WTC11 (cell line): ENCODE data around the gene LRRC2. TPM values are rescaled to one million over a fixed set of nuclear protein-coding genes. Genes with fewer than 3 reads are reported as not detected.

Experiments
- ATAC-seq: fragments of 200-7000 bp; cut with Tn5 transposase; 2 replicates; pipeline ENCODE4 v1.10.0; 2021; ENCODE audit warnings: mild to moderate bottlenecking, moderate library complexity
- CTCF ChIA-PET: fragments of 300-600 bp; sonication (Branson Sonifier 250); formaldehyde crosslinking; loops from one replicate; lab custom pipeline; 2021; ENCODE audit warnings: antibody characterized with exemption; lab: Charles Lee
- POLR2A ChIA-PET: fragments of 350-600 bp; sonication (Branson Sonifier 250); formaldehyde crosslinking; loops from one replicate; lab custom pipeline; 2021; ENCODE audit warnings: antibody characterized with exemption; lab: Charles Lee
- DNase-seq: peaks from one replicate; pipeline ENCODE4 v3.0.0; 2021; ENCODE audit warnings: low spot score
- H3K27ac Mint-ChIP-seq: 2 replicates; pipeline ENCODE4 v1.8.0; 2021; ENCODE audit warnings: mixed read lengths
- H3K27me3 Mint-ChIP-seq: 2 replicates; pipeline ENCODE4 v1.8.0; 2021; ENCODE audit warnings: low read depth, mild to moderate bottlenecking, moderate library complexity, mixed read lengths
- H3K36me3 Mint-ChIP-seq: 2 replicates; pipeline ENCODE4 v1.8.0; 2021; ENCODE audit warnings: mixed read lengths
- H3K4me1 Mint-ChIP-seq: 2 replicates; pipeline ENCODE4 v1.8.0; 2022; ENCODE audit warnings: mixed read lengths
- H3K4me3 Mint-ChIP-seq: 2 replicates; pipeline ENCODE4 v1.8.0; 2021; ENCODE audit warnings: mild to moderate bottlenecking, moderate library complexity, mixed read lengths
- H3K9me3 Mint-ChIP-seq: 2 replicates; pipeline ENCODE4 v1.8.0; 2021; ENCODE audit warnings: mixed read lengths
- ARID4B ChIP-seq: sonication (generic); formaldehyde crosslinking; IDR thresholded peaks from 2 replicates; pipeline ENCODE4 v1.8.0; 2023; ENCODE audit warnings: missing genetic modification reagents, mild to moderate bottlenecking, borderline replicate concordance
- ATF1 ChIP-seq: sonication (generic); formaldehyde crosslinking; IDR thresholded peaks from 2 replicates; pipeline ENCODE4 v1.8.1; 2023; ENCODE audit warnings: mild to moderate bottlenecking, moderate library complexity, missing genetic modification reagents
- ATF3 ChIP-seq: sonication (generic); formaldehyde crosslinking; conservative IDR thresholded peaks from 2 replicates; pipeline ENCODE4 v1.8.1; 2022; ENCODE audit warnings: mild to moderate bottlenecking, missing genetic modification reagents
- E2F4 ChIP-seq: sonication (generic); formaldehyde crosslinking; IDR thresholded peaks from 2 replicates; pipeline ENCODE4 v1.8.1; 2022; ENCODE audit warnings: low read depth, mild to moderate bottlenecking, moderate library complexity, missing genetic modification reagents, borderline replicate concordance
- ETV6 ChIP-seq: sonication (generic); formaldehyde crosslinking; IDR thresholded peaks from 2 replicates; pipeline ENCODE4 v1.8.1; 2022; ENCODE audit warnings: mild to moderate bottlenecking, missing genetic modification reagents
- FOXJ3 ChIP-seq: sonication (generic); formaldehyde crosslinking; IDR thresholded peaks from 2 replicates; pipeline ENCODE4 v1.9.0; 2021; ENCODE audit warnings: missing genetic modification reagents, mild to moderate bottlenecking, borderline replicate concordance
- FOXK1 ChIP-seq: sonication (generic); formaldehyde crosslinking; IDR thresholded peaks from 2 replicates; pipeline ENCODE4 v1.8.0; 2022; ENCODE audit warnings: mild to moderate bottlenecking, moderate library complexity, missing genetic modification reagents
- HMGXB4 ChIP-seq: sonication (generic); formaldehyde crosslinking; IDR thresholded peaks from 2 replicates; pipeline ENCODE4 v1.8.1; 2023; ENCODE audit warnings: mild to moderate bottlenecking, moderate library complexity, missing genetic modification reagents
- MLX ChIP-seq: sonication (generic); formaldehyde crosslinking; IDR thresholded peaks from 2 replicates; pipeline ENCODE4 v1.8.1; 2023; ENCODE audit warnings: mild to moderate bottlenecking, missing genetic modification reagents, moderate library complexity
- NFATC4 ChIP-seq: fragments of 250-450 bp; sonication (Bioruptor Pico); IDR thresholded peaks from 2 replicates; pipeline ENCODE4 v1.9.0; 2021; ENCODE audit warnings: mild to moderate bottlenecking
- PRRX2 ChIP-seq: fragments of 250-450 bp; sonication (Bioruptor Pico); IDR thresholded peaks from 2 replicates; pipeline ENCODE4 v1.8.0; 2021; ENCODE audit warnings: mild to moderate bottlenecking
- ZNF121 ChIP-seq: sonication (generic); formaldehyde crosslinking; IDR thresholded peaks from 2 replicates; pipeline ENCODE4 v1.8.0; 2023; ENCODE audit warnings: missing genetic modification reagents
- ZNF232 ChIP-seq: sonication (generic); formaldehyde crosslinking; IDR thresholded peaks from 2 replicates; pipeline ENCODE4 v1.8.0; 2022; ENCODE audit warnings: mild to moderate bottlenecking, missing genetic modification reagents
- total RNA-seq: library from RNA; stranded (reverse); gene quantifications from 3 replicates; pipeline ENCODE4 v1.2.3, GENCODE V29; 2021

The LRRC2 gene
- total RNA-seq, 1 experiment from 2014 or later = 4.9 TPM

GRCh38 chr3:46489875-46490274 lies 76.2 kb downstream of the LRRC2 start:
- no peak for ATAC-seq
- H3K4me1 Mint-ChIP-seq = peaks cover 27% of the 10 kb centered on the region
- no peak for DNase-seq
- H3K27ac Mint-ChIP-seq = no peak overlapping the region
- H3K9me3 Mint-ChIP-seq = peaks cover 8% of the 10 kb centered on the region
- CTCF ChIA-PET = interaction anchor here (1.0 to 4.0 kb wide), 15 partner anchors 16 to 359 kb away, joined by 3 to 99 read pairs (median 14); partner anchors contain the start of gene LRRC2
- POLR2A ChIA-PET = interaction anchor here (1.2 to 2.2 kb wide), 2 partner anchors 49 to 95 kb away, joined by 3 to 8 read pairs; no protein-coding TSS in a partner anchor
- H3K27me3 Mint-ChIP-seq = peaks cover 12% of the 10 kb centered on the region
- peaks cover 13% of the 10 kb centered on the region for H3K36me3 Mint-ChIP-seq
- TF ChIP-seq ETV6 (CRISPR knock-in tag) = no peak
- TF ChIP-seq ARID4B (CRISPR knock-in tag) = no peak
- TF ChIP-seq ATF1 (CRISPR knock-in tag) = no peak
- TF ChIP-seq FOXJ3 = no peak
- TF ChIP-seq HMGXB4 (CRISPR knock-in tag) = no peak
- TF ChIP-seq E2F4 (CRISPR knock-in tag) = no peak
- TF ChIP-seq ZNF121 = no peak
- no peak overlapping the region for H3K4me3 Mint-ChIP-seq

GRCh38 chr3:46489381-46489780 lies 76.7 kb downstream of the LRRC2 start:
- H3K27ac Mint-ChIP-seq = no peak overlapping the region
- TF ChIP-seq PRRX2 (no peak), MLX (CRISPR knock-in tag) (no peak), FOXK1 (no peak), NFATC4 (CRISPR knock-in tag) (no peak), ZNF232 (CRISPR knock-in tag) (no peak), ATF3 (CRISPR knock-in tag) (no peak)
- no peak overlapping the region for H3K4me3 Mint-ChIP-seq

More at GRCh38 chr3:46489381-46489780, 76.7 kb downstream of the LRRC2 start:
- ChIA-PET CTCF (interaction anchor here (1.0 to 4.0 kb wide), 55 partner anchors 8 to 420 kb away, joined by 3 to 99 read pairs (median 6); partner anchors contain the start of genes ALS2CL, LRRC2, LTF and PRSS50), POLR2A (interaction anchor here (1.1 to 2.2 kb wide), 6 partner anchors 50 to 141 kb away, joined by 3 to 8 read pairs (median 4); no protein-coding TSS in a partner anchor)
- Mint-ChIP-seq H3K9me3 (peaks cover 8% of the 10 kb centered on the region), H3K36me3 (peaks cover 12% of the 10 kb centered on the region), H3K27me3 (peaks cover 12% of the 10 kb centered on the region), H3K4me1 (peaks cover 28% of the 10 kb centered on the region)
- DNase-seq (no peak), ATAC-seq (no peak)
